NCI-H748 (cell line): ENCODE results near the gene LRRC36.
"Not testable (repeated sequence)": the region's sequence is repeated elsewhere in the genome, so short reads cannot be mapped to it uniquely, and the experiment has no call there.

Experiments used
- DNase-seq: peaks from one replicate; lab custom pipeline; 2025; ENCODE audit not compliant: unreplicated experiment; lab: John Stamatoyannopoulos, UW

LRRC36 gene

GRCh38 chr16:67341250-67341649 is 14.6 kb downstream of the LRRC36 start:
- DNase-seq, result no peak

- DNase-seq, result no peak
Observed at GRCh38 chr16:67342616-67343015, 16.0 kb downstream of the LRRC36 start.

- no peak for DNase-seq
Observed at GRCh38 chr16:67345401-67345800, 18.8 kb downstream of the LRRC36 start.

- DNase-seq, result no peak
Observed at GRCh38 chr16:67346341-67346740, 19.7 kb downstream of the LRRC36 start.

GRCh38 chr16:67349172-67349571 is 22.6 kb downstream of the LRRC36 start:
- DNase-seq, result peak; percentile 16

DNA sequence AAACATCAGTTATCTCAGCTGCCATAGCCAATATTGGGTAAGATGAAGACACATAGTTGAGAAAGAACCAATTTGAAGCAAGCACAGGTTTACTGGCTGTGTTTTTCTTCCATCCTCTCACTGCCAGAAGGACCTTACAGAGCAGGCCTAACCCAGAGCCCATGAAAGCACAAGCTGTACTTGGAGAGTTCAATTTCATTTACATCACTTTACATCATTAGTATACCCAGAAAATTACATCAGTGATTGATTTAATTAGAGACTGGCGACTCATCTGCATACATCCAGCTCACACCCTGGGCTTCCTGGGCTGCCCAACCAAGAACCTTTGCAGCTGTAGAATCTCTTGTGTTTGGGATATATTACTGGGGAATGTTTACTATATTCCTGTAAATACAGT is 23.7 kb downstream of the LRRC36 start:
- no peak for DNase-seq

- DNase-seq, result not testable (repeated sequence)
Observed at GRCh38 chr16:67352463-67352862, 25.8 kb downstream of the LRRC36 start.

- no peak for DNase-seq
Observed at GRCh38 chr16:67356396-67356795, 29.8 kb downstream of the LRRC36 start.

DNA sequence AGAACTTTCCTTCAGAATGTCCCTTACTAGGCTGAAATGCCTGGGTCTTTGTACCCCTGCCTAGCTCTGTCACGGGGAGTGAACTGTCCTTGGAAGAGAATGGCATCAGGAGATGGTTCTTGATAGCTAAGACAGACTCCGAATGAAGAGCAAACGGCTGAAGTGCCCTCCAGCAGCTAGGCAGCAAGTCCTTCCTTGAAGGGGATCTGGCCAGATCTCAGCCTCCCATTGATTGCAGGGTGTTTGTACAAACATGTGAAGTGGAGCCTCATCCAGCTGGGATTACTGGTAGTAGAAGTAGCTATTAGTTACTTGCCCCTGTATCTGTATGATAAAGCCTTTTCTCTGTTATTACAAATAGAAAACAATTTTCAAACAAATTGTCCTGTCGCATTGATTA is 30.9 kb downstream of the LRRC36 start:
- DNase-seq, result peak; percentile 1

GRCh38 chr16:67359540-67360269 is 33.1 kb downstream of the LRRC36 start:
- DNase-seq, result not testable (repeated sequence)

GRCh38 chr16:67361038-67361437 is 34.4 kb downstream of the LRRC36 start:
- no peak for DNase-seq

GRCh38 chr16:67364600-67365235 is 38.1 kb downstream of the LRRC36 start:
- DNase-seq, result no peak

DNA sequence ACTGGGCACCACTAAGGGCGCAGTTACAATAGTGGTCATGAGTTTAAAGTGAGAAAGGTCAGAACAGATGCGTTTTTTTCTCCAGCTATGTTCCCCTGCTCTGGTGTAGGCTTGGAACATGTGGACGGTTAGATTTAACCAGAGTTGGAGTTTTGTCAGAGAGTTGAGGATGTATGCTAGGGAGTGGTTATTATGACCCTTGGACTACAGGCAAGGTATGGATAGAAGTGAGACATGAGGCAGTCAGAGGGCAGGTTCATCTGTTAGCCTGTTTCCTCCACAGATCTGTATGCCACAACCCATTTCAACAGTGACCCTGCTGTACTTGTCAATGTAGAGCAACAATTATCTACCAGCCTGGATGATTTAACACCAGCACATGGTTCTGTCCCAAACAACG is 44.0 kb downstream of the LRRC36 start:
- DNase-seq, result no peak

DNA sequence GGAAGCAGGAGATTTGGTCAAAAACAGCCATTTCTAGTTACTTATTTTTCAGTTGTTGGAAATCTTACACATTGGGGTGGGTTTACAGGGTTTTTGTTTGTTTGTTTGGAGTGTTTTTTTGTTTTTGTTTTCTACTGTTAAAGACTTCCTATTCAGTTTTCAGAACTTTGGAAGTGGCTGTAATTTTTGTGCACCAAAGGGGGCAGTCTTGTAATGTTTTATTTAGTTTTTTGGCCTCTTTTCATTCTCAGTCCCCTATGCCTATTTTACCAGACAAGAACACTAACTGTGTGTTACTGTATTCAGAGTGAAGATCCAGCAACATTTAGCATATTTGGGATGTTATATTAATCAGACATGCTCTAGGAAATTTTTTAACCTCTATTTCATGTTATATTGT is 46.0 kb downstream of the LRRC36 start:
- DNase-seq, result peak; percentile 15

GRCh38 chr16:67376012-67376411 is 49.4 kb downstream of the LRRC36 start:
- not testable (repeated sequence) for DNase-seq

DNA sequence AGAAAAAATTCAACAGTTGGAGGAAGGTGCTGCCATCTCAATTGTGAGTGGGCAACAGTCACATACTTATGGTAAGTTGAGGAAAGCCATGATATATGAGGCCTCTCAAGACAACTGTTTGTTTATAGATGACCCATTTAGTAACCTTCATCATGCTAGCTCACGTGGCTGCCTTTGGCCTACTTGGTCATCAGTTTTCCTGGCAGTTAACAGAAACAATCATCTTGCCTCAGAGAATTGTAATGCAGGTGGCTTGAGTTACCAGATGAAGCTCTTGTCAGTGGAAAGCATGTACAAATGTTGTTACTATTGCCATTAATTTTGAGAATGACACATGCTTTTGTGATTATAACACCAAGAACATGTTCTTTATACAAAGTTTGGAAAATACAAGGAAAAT is 52.0 kb downstream of the LRRC36 start:
- no peak for DNase-seq

DNA sequence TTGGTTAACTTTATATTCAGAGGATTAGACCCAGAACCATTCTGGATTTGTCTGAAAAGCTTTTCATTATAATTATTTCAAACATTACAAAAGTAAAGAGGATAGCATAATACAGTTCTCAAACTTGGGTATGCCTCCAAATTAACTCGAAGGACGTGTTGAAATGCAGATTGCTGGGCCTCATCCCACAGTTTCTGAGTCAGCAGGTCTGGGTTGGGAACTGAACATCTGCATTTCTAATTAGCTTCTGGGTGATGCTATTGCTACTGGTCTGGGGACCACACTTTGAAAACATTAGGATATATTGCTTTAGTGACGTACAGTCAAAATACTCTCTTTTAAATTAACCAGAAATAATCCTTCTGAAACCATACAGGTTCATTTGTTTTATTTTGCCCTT is 56.7 kb downstream of the LRRC36 start:
- no peak for DNase-seq

GRCh38 chr16:67384778-67385510 is 58.3 kb downstream of the LRRC36 start:
- peak; percentile 10 for DNase-seq

DNA sequence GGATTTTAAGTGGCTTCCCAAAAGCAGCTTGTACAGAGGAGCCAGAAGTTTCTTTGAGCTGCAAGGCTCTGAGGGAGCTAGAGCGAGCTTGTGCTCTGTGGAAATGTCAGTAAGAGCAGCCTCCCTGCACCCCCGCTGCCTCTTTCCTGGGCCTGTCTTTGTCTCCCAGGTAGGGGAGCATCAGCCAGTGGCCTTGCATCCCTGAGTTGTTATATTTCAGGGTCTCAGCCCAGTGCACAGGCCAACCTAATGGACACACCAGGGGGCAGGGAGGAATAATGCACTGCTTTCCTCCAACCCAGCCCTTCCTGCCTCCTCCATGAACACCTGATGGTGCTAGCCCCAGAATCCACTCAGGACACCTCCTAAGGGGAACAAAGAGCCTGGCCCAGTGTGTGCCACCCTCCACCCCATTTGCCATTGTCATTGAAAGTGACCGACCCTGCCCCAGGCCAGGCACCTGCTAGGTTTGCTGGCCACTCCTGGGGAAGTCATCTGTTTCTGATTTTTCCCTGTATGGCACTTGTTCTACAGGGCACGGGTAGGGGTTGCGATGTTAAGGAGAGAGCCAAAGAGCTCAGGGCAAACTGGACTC is 60.3 kb downstream of the LRRC36 start:
- no peak for DNase-seq

DNA sequence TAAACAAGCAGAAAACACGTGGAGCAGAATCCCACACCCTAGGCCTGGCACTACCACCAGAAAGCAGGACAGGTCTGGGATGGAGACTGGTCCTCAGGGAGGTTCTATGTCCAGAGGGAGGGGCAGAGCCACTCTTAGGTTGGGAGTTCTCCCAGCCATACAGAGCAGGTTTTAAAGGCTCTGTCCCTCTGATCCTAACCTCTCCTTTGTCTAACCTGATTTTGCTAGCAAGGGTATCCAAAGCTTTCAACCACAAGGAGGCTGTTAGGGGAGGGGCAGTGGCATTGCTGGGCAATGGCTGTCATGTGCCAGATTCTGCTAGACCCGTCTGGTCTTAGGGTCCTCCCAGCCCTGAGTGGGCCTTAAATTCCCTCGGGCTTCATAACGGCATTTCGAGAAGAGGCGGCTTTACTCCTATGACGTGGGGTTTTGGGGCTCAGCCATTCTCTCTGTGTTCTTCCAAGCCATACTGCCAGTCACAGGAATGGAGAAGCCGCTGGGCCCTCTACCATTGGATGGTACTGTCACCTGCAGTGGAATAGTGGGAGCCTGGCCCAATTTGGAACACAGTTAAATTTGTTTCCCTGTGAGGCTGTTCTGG is 61.0 kb downstream of the LRRC36 start:
- no peak for DNase-seq

GRCh38 chr16:67388191-67388590 is 61.6 kb downstream of the LRRC36 start:
- DNase-seq, result no peak
